ENCODE data around the gene GHRL.

Gene GHRL

GRCh38 chr3:10310578-10310977 lies 17.8 kb upstream of the GHRL start:
- no peak overlapping the region for H4K8ac ChIP-seq (ENCODE audit: low read length)
- no peaks in the 10 kb centered on the region for H3K27me3 ChIP-seq (ENCODE audit: control insufficient read depth in 1 of 2, insufficient read depth in 1 of 2, low read length in 2 of 2)
- H3K27ac ChIP-seq (ENCODE audit: low read length, poor library complexity, severe bottlenecking) = no peak overlapping the region
- no peak overlapping the region for H3K4me3 ChIP-seq (ENCODE audit: insufficient read depth in 1 of 2, low read depth in 1 of 2, low read length in 2 of 2)
- H3K79me1 ChIP-seq (replicated peaks; ENCODE audit: low read length, poor library complexity, severe bottlenecking) = peaks cover 26% of the 10 kb centered on the region
- H2BK5ac ChIP-seq (ENCODE audit: low read depth, low read length, poor library complexity, severe bottlenecking) = no peak overlapping the region
- H3K18ac ChIP-seq (ENCODE audit: low read depth in 1 of 2, low read length in 2 of 2) = no peak overlapping the region
- no peak overlapping the region for H4K91ac ChIP-seq (ENCODE audit: low read length)
- H3K23ac ChIP-seq (ENCODE audit: low read length in 2 of 2) = no peak overlapping the region
- no peak for DNase-seq
- H2BK120ac ChIP-seq (ENCODE audit: low read depth, low read length) = no peak overlapping the region
- no peak overlapping the region for H2BK12ac ChIP-seq (ENCODE audit: low read length in 2 of 2)
- no peak overlapping the region for H3K14ac ChIP-seq (ENCODE audit: low read length in 2 of 2)
- H3K36me3 ChIP-seq (ENCODE audit: control insufficient read depth in 1 of 2, insufficient read depth in 2 of 2, low read depth in 1 of 2, low read length in 2 of 2) = peaks cover 68 to 97% of the 10 kb centered on the region in 2 experiments
- WGBS = 100% methylated on average over 1 of the region's 2 CpGs
- H3K4ac ChIP-seq (ENCODE audit: low read depth in 1 of 2, low read length in 2 of 2) = no peak overlapping the region
- no peak overlapping the region for H3K9ac ChIP-seq (ENCODE audit: low read length)
- H3K4me1 ChIP-seq (ENCODE audit: control insufficient read depth, insufficient read depth, low read depth, low read length) = peaks cover 3% of the 10 kb centered on the region
- H3K9me3 ChIP-seq (ENCODE audit: control insufficient read depth, low read length) = no peaks in the 10 kb centered on the region
- no peak overlapping the region for H2AK5ac ChIP-seq (ENCODE audit: low read length, severe bottlenecking)
- no peak overlapping the region for H2AFZ ChIP-seq (ENCODE audit: low read depth, low read length)
- H2BK15ac ChIP-seq (ENCODE audit: low read depth, poor library complexity, severe bottlenecking) = no peak overlapping the region
- no peak overlapping the region for H3K4me2 ChIP-seq (ENCODE audit: low read length, poor library complexity, severe bottlenecking)

GRCh38 chr3:10309736-10310135 lies 17.0 kb upstream of the GHRL start:
- H3K4me2 ChIP-seq (ENCODE audit: low read length, poor library complexity, severe bottlenecking) = no peak overlapping the region
- H3K18ac ChIP-seq (ENCODE audit: low read depth in 1 of 2, low read length in 2 of 2) = no peak overlapping the region
- no peak overlapping the region for H2AK5ac ChIP-seq (ENCODE audit: low read length, severe bottlenecking)
- no peak overlapping the region for H3K9ac ChIP-seq (ENCODE audit: low read length)
- no peak overlapping the region for H3K23ac ChIP-seq (ENCODE audit: low read length in 2 of 2)
- H3K27me3 ChIP-seq (ENCODE audit: control insufficient read depth in 1 of 2, insufficient read depth in 1 of 2, low read length in 2 of 2) = no peaks in the 10 kb centered on the region
- H3K4me3 ChIP-seq (ENCODE audit: insufficient read depth in 1 of 2, low read depth in 1 of 2, low read length in 2 of 2) = no peak overlapping the region
- H3K4me1 ChIP-seq (ENCODE audit: control insufficient read depth, insufficient read depth, low read depth, low read length) = peaks cover 3% of the 10 kb centered on the region
- H3K9me3 ChIP-seq (ENCODE audit: control insufficient read depth, low read length) = no peaks in the 10 kb centered on the region
- no peak overlapping the region for H2BK120ac ChIP-seq (ENCODE audit: low read depth, low read length)
- no peak overlapping the region for H3K14ac ChIP-seq (ENCODE audit: low read length in 2 of 2)
- no peak overlapping the region for H4K8ac ChIP-seq (ENCODE audit: low read length)
- H3K27ac ChIP-seq (ENCODE audit: low read length, poor library complexity, severe bottlenecking) = peak overlapping the region; percentile 11
- no peak overlapping the region for H4K91ac ChIP-seq (ENCODE audit: low read length)
- no peak overlapping the region for H2AFZ ChIP-seq (ENCODE audit: low read depth, low read length)
- H2BK5ac ChIP-seq (ENCODE audit: low read depth, low read length, poor library complexity, severe bottlenecking) = no peak overlapping the region
- peaks cover 68 to 98% of the 10 kb centered on the region in 2 experiments for H3K36me3 ChIP-seq (ENCODE audit: control insufficient read depth in 1 of 2, insufficient read depth in 2 of 2, low read depth in 1 of 2, low read length in 2 of 2)
- no peak overlapping the region for H3K4ac ChIP-seq (ENCODE audit: low read depth in 1 of 2, low read length in 2 of 2)
- H2BK15ac ChIP-seq (ENCODE audit: low read depth, poor library complexity, severe bottlenecking) = no peak overlapping the region
- H3K79me1 ChIP-seq (replicated peaks; ENCODE audit: low read length, poor library complexity, severe bottlenecking) = peaks cover 27% of the 10 kb centered on the region
- 70% methylated on average over 4 of the region's 4 CpGs for WGBS
- no peak overlapping the region for H2BK12ac ChIP-seq (ENCODE audit: low read length in 2 of 2)
- no peak for DNase-seq

- H3K9me3 ChIP-seq (ENCODE audit: control insufficient read depth, low read length) = no peaks in the 10 kb centered on the region
- H2BK5ac ChIP-seq (ENCODE audit: low read depth, low read length, poor library complexity, severe bottlenecking) = no peak overlapping the region
- H3K4ac ChIP-seq (ENCODE audit: low read depth in 1 of 2, low read length in 2 of 2) = no peak overlapping the region
- peaks cover 32% of the 10 kb centered on the region for H3K79me1 ChIP-seq (replicated peaks; ENCODE audit: low read length, poor library complexity, severe bottlenecking)
- no peak overlapping the region for H2BK12ac ChIP-seq (ENCODE audit: low read length in 2 of 2)
- no peak overlapping the region for H4K91ac ChIP-seq (ENCODE audit: low read length)
- over 99% methylated on average over 7 of the region's 7 CpGs for WGBS
- no peak overlapping the region for H3K18ac ChIP-seq (ENCODE audit: low read depth in 1 of 2, low read length in 2 of 2)
- H3K4me3 ChIP-seq (ENCODE audit: insufficient read depth in 1 of 2, low read depth in 1 of 2, low read length in 2 of 2) = no peak overlapping the region
- H2AFZ ChIP-seq (ENCODE audit: low read depth, low read length) = no peak overlapping the region
- H3K14ac ChIP-seq (ENCODE audit: low read length in 2 of 2) = no peak overlapping the region
- no peak overlapping the region for H2AK5ac ChIP-seq (ENCODE audit: low read length, severe bottlenecking)
- H3K23ac ChIP-seq (ENCODE audit: low read length in 2 of 2) = no peak overlapping the region
- H4K8ac ChIP-seq (ENCODE audit: low read length) = no peak overlapping the region
- H2BK15ac ChIP-seq (ENCODE audit: low read depth, poor library complexity, severe bottlenecking) = no peak overlapping the region
- peaks cover 70 to 98% of the 10 kb centered on the region in 2 experiments for H3K36me3 ChIP-seq (ENCODE audit: control insufficient read depth in 1 of 2, insufficient read depth in 2 of 2, low read depth in 1 of 2, low read length in 2 of 2)
- DNase-seq = no peak
- no peak overlapping the region for H2BK120ac ChIP-seq (ENCODE audit: low read depth, low read length)
- no peak overlapping the region for H3K27ac ChIP-seq (ENCODE audit: low read length, poor library complexity, severe bottlenecking)
- H3K4me2 ChIP-seq (ENCODE audit: low read length, poor library complexity, severe bottlenecking) = no peak overlapping the region
- H3K4me1 ChIP-seq (ENCODE audit: control insufficient read depth, insufficient read depth, low read depth, low read length) = peaks cover 3% of the 10 kb centered on the region
- no peak overlapping the region for H3K9ac ChIP-seq (ENCODE audit: low read length)
- H3K27me3 ChIP-seq (ENCODE audit: control insufficient read depth in 1 of 2, insufficient read depth in 1 of 2, low read length in 2 of 2) = no peaks in the 10 kb centered on the region
Observed at GRCh38 chr3:10308678-10309077, 15.9 kb upstream of the GHRL start.

- H4K91ac ChIP-seq (ENCODE audit: low read length) = no peak overlapping the region
- H3K4me3 ChIP-seq (ENCODE audit: insufficient read depth in 1 of 2, low read depth in 1 of 2, low read length in 2 of 2) = no peak overlapping the region
- H3K79me1 ChIP-seq (replicated peaks; ENCODE audit: low read length, poor library complexity, severe bottlenecking) = peaks cover 34% of the 10 kb centered on the region
- H2BK15ac ChIP-seq (ENCODE audit: low read depth, poor library complexity, severe bottlenecking) = no peak overlapping the region
- no peak overlapping the region for H3K4me2 ChIP-seq (ENCODE audit: low read length, poor library complexity, severe bottlenecking)
- H3K4me1 ChIP-seq (ENCODE audit: control insufficient read depth, insufficient read depth, low read depth, low read length) = no peaks in the 10 kb centered on the region
- H3K27ac ChIP-seq (ENCODE audit: low read length, poor library complexity, severe bottlenecking) = no peak overlapping the region
- H3K9ac ChIP-seq (ENCODE audit: low read length) = no peak overlapping the region
- H2AFZ ChIP-seq (ENCODE audit: low read depth, low read length) = no peak overlapping the region
- no peak overlapping the region for H3K4ac ChIP-seq (ENCODE audit: low read depth in 1 of 2, low read length in 2 of 2)
- H3K18ac ChIP-seq (ENCODE audit: low read depth in 1 of 2, low read length in 2 of 2) = no peak overlapping the region
- 100% methylated on average over 2 of the region's 3 CpGs for WGBS
- no peak for DNase-seq
- H3K36me3 ChIP-seq (ENCODE audit: control insufficient read depth in 1 of 2, insufficient read depth in 2 of 2, low read depth in 1 of 2, low read length in 2 of 2) = peaks cover 71 to 98% of the 10 kb centered on the region in 2 experiments
- H3K9me3 ChIP-seq (ENCODE audit: control insufficient read depth, low read length) = no peaks in the 10 kb centered on the region
- H3K23ac ChIP-seq (ENCODE audit: low read length in 2 of 2) = no peak overlapping the region
- no peaks in the 10 kb centered on the region for H3K27me3 ChIP-seq (ENCODE audit: control insufficient read depth in 1 of 2, insufficient read depth in 1 of 2, low read length in 2 of 2)
- H2BK120ac ChIP-seq (ENCODE audit: low read depth, low read length) = no peak overlapping the region
- H2AK5ac ChIP-seq (ENCODE audit: low read length, severe bottlenecking) = no peak overlapping the region
- H3K14ac ChIP-seq (ENCODE audit: low read length in 2 of 2) = no peak overlapping the region
- no peak overlapping the region for H2BK12ac ChIP-seq (ENCODE audit: low read length in 2 of 2)
- H2BK5ac ChIP-seq (ENCODE audit: low read depth, low read length, poor library complexity, severe bottlenecking) = no peak overlapping the region
- no peak overlapping the region for H4K8ac ChIP-seq (ENCODE audit: low read length)
Observed at GRCh38 chr3:10306156-10306555, 13.4 kb upstream of the GHRL start.
